CD4-positive, alpha-beta T cell treated with Interleukin-15 for 1 hour (primary cell): ENCODE results near the gene SSMEM1.
A peak's percentile ranks its signal among the peaks of the same experiment; 100 is the strongest.
"Not testable (repeated sequence)": the region's sequence is repeated elsewhere in the genome, so short reads cannot be mapped to it uniquely, and the experiment has no call there.

Experiments used
- DNase-seq: peaks from one replicate; pipeline ENCODE4 v3.0.0-alpha.2; 2020

Gene SSMEM1

DNA sequence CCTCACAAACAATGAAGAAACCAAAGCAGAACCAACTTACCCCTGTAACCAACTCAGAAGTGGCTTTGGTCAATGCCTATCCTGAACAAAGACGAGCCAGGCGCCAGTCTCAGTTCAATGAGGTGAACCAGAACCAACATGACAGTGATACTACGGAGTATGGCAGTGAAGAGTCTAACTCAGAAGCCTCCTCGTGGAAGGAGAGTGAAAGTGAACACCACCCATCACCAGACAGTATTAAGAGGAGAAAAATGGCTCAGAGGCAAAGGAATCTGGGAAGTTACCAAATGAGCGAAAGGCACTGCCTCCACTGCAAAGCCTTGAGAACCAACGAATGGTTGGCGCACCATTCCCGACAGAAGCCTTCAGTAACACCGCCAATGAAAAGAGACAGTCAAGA, 8.4 kb downstream of the SSMEM1 start:
- DNase-seq = no peak

DNA sequence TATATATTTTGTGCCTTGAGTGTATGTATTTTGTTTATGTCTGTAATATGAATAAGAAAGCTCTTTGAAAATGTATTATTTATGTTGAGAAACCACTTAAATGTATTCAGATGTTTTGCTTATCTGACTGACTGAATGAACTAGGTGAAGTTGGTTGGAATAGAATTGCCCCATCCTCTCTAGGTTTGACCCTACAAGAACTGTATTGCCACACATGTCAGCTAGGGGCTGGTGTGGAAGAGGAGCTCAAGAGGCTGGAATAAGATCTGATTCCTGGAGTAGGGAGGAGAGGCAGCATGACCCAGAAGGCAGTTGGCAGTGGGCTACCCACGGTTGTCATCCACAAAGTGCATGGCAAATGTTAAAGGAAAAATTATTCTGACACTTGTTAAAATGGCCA, 9.1 kb downstream of the SSMEM1 start:
- no peak for DNase-seq

DNA sequence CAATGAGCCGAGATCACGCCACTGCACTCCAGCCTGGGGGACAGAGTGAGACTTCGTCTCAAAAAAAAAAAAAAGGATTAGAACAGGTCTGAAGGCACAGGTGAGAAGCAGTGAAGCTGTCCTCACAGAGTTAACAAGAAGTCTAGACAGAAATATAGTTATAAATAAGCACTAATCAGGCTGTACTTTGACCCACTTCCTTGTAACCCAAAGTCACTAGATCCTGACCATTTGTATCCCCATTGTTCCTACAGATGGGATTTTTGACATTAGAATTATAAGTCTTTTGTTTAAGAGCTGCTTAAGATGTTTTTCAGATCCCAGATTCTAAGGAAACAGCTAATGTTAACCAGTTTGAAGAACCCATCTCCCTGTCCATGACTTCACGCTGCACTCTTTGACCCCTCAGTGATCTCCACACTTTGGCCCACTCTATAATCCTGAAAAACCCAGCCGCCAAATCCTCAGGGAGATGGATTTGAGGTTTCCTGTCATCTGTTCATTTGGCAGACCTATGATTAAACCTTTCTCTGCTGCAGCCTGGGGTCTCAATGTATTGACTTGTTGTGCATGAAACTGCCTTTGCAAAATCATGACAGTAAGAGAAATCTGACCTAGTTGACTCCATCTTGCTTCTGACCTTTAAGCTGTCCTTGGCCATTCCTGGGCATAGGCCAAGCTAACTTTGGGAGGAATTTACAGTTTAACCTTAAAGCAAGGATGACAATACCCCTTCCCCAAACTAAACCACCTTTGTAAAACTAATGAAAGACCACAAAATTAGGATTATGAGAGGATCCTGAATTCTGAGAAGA, 11.4 kb downstream of the SSMEM1 start:
- no peak for DNase-seq

DNA sequence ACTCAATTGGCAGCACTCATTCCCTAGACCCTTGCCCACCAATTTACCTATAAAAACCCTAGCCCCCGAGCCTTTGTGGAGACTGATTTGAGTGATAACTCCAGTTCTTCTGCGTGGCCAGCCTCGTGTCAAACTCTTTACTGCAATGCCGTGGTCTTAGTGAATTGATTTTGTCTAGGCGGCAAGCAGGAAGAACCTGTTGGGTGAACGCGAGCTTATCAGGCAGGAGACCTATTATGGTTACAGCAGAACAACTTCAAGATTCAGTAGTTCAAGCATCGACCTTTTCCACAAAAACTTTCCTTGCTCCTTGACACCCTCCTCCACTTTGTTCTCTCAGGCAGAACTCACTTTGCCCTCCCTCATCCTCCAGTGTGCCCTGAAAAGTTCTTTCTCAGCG, 12.2 kb downstream of the SSMEM1 start:
- DNase-seq = no peak

DNA sequence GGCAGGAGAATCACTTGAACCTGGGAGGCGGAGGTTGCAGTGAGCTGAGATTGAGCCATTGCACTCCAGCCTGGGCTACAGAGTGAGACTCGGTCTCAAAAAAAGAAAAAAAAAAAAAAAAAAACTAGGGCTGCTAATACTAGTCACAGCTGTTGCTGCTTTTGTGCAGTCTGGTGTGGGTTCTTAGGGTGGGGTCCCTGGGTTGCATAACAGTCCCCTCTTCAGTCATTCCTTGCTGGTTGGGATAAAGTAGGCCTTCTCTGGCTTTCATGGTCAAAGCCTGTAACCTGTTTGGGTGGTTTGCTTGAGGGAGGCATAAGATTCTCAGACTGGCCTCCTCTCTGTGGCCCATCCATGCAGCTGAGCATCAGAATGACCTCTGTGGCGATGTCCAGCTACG, 14.1 kb downstream of the SSMEM1 start:
- DNase-seq = no peak

DNA sequence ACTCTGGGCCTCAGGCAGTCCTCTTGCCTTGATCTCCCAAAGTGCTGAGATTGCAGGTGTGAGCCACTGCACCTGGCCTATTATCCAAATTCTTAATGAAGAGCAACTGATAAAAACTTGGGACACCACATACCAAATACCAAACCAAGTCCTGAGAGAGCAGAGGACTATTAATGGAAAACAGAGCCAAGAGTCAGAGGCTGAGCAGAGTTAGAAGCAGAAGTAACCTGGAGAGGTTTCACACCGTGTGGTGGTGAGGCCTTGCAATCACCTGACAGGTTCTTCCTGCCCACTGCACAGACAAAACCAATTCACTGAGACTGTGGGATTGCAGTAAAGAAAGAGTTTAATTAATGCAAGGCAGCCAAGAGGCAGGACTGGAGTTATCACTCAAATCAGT, 16.0 kb downstream of the SSMEM1 start:
- no peak for DNase-seq

DNA sequence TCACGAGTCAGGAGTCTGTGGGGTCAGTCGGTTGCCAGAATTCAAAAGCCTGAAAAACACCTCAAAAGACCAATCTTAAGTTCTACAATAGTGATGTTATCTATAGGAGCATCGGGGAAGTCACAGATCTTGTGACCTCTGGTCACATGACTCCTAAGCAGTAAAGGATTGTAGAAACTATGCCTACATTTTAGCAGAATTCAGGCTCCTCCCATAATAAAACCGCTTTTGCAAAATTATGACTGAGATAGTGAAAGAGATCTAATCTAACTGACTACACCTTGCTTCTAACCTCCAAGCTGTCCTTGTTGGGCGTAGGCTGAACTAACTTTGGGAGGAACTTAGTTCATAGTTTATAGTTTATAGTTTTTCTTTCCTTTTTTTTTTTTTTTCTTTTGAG, 16.6 kb downstream of the SSMEM1 start:
- DNase-seq = no peak

DNA sequence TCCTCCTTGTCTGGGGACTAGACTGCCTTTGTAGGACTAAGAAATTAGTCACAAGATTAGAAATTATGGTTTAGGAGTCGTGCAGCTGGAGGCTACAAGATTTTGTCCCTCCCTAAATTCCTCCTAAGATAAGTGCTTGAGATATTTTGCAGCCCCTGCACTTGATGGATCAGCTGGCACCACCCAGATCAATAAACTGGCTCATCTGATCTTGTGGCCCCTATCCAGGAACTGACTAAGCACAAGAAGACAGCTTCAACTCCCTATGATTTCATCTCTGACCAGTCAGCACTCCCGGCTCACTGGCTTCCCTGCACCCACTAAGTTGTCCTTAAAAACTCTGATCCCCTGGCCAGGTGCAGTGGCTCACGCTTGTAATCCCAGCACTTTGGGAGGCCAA, 17.3 kb downstream of the SSMEM1 start:
- DNase-seq = not testable (repeated sequence)

DNA sequence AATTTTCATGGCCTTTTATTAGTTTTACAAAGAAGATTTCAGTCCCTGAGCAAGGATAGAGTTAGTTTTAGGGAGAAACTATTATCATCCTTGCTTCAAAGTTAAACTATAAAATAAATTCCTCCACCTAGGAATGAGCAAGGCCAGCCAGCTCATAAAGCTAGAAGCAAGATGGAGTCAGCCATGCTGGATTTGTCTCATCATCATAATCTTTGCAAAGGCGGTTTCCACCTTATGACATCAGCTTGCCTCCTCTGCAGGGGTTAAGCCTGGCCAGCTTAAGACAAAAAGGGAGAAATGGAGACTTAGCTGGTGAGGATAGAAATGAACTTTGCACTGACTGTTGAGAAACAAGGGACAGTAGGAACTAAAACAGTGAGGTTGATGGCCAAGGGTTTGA, 18.7 kb downstream of the SSMEM1 start:
- no peak for DNase-seq

DNA sequence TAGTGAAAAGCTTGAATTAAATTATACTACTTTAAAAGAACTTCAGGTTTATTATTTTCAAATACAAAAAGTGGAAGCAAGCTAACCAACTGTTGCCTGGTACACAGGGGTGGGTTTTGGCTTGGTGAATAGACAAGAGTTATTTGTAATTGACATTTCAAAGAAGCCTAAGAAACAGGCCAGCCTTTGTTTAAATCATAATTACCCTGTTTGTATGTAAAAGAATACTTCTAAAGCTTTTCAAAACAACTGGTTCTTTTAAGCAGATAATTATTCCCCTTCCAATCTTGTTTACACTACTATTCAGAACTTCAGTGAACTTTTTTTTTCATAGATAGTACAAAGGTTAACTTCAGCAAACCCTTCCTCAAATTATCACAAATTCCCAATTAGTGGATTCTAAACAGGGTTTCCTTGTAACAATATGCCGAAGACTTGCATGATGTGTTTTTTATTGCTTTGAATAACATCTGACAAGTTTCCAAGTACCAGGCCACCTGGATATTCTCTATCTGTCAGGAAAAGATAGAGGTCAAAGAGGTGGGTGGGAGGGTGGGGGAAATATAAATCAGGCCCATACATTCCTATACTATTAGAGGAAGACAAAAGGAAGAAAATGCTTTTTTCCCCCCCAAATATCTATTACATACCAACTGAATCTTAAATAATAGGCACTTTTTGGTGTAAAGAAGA, 20.4 kb downstream of the SSMEM1 start:
- DNase-seq = no peak

DNA sequence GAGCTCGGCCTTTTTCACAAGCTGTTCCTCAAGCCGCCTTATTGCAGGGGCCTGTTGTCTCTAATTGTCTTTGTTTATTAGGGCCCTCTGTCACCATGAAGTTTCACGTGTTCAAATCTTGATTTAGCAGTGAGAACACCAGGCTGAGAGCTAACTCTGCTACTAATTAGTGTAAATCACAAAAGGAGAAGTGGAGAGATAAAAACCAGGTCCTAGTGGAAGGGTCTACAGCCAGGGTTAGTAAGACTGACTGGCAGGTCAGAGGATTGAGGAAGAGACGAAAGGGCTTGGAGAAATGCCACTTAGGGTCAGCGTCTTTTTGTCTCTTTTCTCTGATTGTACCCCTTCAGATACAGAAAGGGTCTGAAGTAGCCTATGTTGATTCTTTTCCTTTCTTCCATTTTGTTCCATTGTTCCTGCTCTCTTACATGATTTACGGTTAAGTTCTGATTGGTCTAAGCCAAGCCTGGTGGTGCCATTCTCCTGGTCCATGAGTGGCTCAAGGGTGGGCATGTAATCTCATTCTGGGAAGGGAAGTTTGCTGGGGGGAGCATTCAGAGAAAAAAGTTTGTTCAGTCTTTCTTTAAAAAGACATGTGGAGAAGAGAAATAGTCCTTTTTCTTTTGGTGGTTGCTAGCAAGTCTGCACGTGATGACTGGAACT, 21.3 kb downstream of the SSMEM1 start:
- DNase-seq = no peak

DNA sequence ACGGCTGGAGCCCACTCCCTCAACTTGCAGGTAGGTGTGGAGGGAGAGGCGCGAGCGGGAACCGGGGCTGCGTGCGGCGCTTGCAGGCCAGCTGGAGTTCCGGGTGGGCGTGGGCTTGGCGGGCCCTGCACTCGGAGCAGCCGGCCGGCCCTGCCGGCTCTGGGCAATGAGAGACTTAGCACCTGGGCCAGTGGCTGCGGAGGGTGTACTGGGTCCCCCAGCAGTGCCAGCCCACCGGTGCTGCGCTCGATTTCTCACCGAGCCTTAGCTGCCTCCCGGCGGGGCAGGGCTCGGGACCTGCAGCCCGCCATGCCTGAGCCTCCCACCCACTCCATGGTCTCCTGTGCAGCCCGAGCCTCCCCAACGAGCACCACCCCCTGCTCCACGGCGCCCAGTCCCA, 22.3 kb downstream of the SSMEM1 start:
- not testable (repeated sequence) for DNase-seq

DNA sequence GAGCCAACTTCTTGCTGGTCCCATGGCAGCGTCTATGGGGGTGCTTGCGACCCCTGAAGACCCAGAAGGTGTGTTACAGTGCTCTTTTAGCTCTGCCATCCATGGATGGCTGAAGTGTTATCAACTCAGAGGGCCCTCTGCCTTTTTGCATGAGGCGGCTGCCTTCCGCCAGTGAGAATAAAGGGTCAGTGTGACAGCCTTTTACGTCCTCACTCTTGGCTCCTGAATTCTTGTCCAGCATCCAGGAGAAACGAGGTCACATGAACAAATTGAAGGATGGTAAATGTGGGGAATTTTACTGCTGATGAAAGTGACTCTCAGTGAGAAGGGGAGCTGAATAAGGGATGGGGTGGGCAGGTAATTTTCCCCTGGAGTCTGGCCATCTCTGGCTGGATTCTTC, 24.1 kb downstream of the SSMEM1 start:
- DNase-seq = no peak

DNA sequence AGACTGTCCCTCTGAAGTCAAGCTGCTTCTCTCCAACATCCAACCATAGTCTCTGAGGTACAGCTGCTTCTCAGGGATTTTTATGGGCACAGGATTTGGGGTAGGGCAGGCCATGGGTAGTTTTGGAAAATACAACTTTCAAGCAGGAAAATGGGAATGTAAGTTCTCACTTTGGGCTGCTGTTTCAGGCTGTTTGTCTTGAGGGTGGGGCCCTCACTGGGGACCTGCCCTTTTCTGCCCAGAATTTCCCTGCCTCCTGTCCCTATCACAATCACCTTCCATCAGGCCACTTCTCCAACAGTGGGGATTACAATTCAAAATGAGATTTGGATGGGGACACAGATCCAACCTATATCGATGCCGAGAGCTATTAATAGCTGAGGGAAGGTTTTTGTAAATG, 24.5 kb downstream of the SSMEM1 start:
- no peak for DNase-seq

DNA sequence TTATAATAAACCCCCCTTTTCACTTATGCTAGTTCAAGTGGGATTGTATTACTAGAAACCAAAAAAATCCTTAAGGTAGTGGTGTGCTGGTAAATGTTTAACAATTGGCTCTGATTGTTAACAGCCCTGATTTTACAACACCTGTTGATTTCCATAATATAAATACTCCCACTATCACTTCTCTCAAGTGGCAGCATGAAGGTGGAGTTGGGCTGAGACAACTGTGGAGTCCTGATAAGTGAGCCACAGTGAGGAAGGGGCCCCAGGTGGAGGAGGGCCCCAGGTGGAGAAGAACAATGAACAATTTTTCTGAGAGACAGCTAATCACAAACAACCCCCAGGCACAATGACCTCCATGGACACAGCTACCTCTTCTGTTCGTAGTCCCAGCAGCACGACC, 26.4 kb downstream of the SSMEM1 start:
- DNase-seq = no peak

DNA sequence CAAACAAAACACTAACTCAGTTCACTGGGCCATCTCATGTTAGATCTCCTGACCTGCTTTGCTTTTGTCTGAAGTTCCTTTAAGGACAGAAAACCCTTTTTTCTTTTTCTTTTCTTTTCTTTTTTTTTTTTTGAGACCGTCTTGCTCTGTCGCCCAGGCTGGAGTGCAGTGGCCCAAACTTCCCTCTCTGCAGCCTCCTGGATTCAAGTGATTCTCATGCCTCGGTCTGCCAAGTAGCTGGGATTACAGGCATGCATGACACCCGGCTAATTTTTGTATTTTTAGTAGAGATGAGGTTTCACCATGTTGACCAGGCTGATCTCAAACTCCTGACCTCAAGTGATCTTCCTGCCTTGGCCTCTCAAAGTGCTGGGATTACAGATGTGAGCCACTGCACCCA, 28.7 kb downstream of the SSMEM1 start:
- DNase-seq = not testable (repeated sequence)

DNA sequence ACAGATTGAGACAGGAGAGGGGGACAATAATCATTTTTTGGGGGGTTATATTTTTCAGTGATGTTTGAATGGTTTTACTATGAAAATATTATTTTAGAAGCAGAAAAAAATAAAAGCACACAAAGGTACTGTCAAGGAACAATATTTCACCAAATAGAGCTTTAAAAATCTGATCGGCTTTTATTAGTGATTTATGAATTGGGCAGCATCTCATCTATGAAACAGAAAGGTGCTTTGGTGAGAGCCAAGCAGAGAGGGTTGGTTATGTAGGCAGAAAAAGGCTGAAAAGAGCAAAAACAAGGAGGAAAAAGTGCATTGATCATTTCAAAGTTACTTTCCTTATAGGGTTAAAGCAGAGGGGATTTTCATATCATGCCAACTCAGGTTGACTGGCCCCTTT, 32.6 kb downstream of the SSMEM1 start:
- no peak for DNase-seq

DNA sequence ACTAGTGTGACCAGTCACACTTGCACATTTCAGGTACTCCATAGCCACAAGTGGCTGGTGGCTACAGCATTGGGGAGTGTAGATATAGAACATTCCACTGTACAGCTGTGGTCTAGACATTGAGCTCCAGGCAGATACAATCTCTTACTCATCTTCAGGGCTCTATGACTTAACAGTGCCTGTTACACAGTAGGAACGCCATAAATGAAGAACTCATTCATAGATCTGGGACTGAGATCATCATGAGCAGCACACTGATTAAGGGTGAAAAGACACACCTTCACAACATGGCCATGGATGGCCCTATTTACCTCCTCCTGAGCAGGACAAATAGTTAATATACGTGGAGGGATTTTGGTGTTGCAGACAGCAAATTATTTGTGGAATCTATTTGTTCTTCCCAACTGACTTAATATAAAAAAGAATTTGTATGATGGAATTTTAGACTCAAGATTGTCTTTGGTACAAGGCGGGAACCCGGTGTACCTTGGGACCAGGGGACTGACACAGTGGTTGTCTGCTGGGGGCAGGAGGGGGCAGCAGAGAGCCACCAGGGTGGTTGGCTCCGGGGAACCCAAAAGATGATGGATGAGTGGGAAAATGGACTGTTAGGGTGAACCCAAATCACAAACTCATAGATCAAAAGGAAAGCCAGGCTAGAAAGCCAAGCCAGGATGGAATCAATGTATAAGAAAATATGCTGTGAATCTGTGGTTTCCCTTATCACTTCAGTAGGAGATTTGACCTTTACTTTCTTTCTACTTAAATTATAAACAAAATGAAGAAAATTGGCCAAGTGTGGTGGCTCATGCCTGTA, 34.7 kb downstream of the SSMEM1 start:
- peak; percentile 19 for DNase-seq

DNA sequence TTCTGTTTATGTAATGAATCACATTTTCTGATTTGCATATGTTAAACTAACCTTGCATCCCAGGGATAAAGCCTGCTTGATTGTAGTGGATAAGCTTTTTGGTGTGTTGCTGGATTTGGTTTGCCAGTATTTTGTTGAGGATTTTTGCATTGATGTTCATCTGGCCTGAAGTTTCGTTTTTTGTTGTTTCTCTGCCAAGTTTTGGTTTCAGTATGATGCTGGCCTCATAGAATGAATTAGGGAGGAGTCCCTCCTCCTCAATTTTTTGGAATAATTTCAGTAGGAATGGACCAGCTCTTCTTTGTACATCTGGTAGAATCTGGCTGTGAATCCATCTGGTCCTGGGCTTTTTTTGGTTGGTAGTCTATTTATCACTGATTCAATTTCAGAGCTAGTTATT, 35.8 kb downstream of the SSMEM1 start:
- DNase-seq = not testable (repeated sequence)

DNA sequence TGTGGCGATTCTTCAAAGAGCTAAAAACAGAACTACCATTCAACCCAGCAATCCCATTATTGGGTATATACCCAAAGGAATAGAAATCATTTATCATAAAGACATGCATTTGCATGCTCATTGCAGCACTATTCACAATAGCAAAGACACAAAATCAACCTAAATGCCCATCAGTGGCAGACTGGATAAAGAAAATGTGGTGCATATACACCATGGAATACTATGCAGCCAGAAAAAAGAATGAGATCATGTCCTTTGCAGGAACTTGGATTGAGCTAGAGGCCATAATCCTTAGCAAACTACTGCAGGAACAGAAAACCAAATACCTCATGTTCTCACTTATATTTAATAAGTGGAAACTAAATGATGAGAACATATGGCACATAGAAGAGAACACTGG, 38.8 kb downstream of the SSMEM1 start:
- not testable (repeated sequence) for DNase-seq

DNA sequence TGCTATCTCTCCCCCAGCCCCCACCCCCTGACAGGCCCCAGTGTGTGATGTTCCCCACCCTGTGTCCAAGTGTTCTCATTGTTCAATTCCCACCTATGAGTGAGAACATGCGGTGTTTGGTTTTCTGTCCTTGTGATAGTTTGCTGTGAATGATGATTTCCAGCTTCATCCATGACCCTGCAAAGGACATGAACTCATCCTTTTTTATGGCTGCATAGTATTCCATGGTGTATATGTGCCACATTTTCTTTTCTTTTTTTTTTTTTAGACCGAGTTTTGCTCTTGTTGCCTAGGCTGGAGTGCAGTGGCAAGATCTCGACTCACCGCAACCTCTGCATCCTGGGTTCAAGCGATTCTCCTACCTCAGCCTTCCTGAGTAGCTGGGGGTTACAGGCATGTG, 41.2 kb downstream of the SSMEM1 start:
- not testable (repeated sequence) for DNase-seq

DNA sequence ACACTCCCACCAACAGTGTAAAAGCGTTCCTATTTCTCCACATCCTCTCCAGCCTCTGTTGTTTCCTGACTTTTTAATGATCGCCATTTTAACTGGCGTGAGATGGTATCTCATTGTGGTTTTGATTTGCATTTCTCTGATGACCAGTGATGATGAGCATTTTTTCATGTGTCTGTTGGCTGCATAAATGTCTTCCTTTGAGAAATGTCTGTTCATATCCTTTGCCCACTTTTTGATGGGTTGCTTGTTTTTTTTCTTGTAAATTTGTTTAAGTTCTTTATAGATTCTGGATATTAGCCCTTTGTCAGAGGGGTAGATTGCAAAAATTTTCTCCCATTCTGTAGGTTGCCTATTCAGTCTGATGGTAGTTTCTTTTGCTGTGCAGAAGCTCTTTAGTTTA, 42.0 kb downstream of the SSMEM1 start:
- DNase-seq = not testable (repeated sequence)

DNA sequence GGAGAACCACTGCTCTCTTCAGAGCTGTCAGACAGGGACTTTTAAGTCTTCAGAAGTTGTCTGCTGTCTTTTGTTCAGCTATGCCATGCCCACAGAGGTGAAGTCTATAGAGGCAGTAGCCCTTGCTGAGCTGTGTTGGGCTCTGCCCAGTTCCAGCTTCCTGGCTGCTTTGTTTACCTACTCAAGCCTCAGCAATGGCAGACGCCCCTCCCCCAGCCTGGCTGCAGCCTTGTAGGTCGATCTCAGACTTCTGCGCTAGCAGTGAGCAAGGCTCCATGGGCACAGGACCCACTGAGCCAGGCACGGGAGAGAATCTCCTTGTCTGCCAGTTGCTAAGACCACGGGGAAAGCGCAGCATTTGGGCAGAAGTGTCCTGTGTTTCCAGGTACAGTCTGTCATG, 46.9 kb downstream of the SSMEM1 start:
- DNase-seq = no peak
